ENCODE results near the gene EHMT1.

DNA sequence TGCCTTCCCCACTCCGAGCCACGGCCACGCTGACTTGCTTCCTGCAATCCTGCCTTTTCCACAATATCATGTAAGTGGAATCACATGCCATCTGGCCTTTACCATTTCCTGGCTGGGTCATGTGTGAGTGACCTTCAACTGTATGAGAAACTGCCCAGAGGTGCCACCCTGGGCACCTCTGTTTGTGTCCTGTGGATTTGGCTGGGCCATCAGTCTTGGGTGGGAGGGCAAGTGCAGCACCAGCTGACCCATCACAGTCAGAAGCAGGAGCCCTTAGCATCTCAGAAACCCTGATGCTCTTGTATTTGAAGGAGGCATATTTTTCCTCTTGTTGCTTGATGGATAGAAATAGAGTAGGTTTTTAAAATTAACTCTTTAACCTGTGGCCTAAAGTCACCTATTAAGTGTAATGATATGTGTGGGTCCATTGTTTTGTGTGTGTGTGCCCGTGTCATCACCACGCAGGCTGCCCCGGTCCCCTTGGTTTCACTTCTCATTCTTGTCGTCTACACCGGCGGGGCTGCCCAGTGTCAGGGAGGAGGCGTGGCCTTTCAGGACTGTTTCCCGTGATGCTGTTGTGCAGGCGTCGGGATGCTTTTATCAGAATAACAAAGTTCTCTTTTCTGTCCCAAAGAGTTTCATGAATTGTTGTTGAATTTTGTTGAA, 206.7 kb downstream of the EHMT1 start:
- TF ChIP-seq CTCF (IDR thresholded peaks at IDR 0.05; ENCODE audit: insufficient read depth, low read length) (no peak), POLR2AphosphoS5 (IDR thresholded peaks at IDR 0.05; ENCODE audit: low read depth) (no peak), REST (IDR thresholded peaks at IDR 0.05; ENCODE audit: insufficient replicate concordance, low read depth) (no peak)
